GM12864 (cell line): ENCODE data around the gene SLC6A13.

Source experiments
- DNase-seq: peaks from one replicate; pipeline ENCODE4 v3.0.0-alpha.2; 2011; ENCODE audit warnings: low read depth
- H3K4me3 ChIP-seq: 2 replicates; pipeline ENCODE4 v1.5.1; 2011; ENCODE audit warnings: mild to moderate bottlenecking, low read depth, low read length, control low read depth
- TF ChIP-seq, protein P1 (sequence below): IDR thresholded peaks from 2 replicates; pipeline ENCODE4 v1.5.1; 2011; ENCODE audit warnings: low read depth, mild to moderate bottlenecking, moderate library complexity, low read length, control low read depth, inconsistent platforms; ENCODE audit errors: missing control alignments

SLC6A13 gene

DNA sequence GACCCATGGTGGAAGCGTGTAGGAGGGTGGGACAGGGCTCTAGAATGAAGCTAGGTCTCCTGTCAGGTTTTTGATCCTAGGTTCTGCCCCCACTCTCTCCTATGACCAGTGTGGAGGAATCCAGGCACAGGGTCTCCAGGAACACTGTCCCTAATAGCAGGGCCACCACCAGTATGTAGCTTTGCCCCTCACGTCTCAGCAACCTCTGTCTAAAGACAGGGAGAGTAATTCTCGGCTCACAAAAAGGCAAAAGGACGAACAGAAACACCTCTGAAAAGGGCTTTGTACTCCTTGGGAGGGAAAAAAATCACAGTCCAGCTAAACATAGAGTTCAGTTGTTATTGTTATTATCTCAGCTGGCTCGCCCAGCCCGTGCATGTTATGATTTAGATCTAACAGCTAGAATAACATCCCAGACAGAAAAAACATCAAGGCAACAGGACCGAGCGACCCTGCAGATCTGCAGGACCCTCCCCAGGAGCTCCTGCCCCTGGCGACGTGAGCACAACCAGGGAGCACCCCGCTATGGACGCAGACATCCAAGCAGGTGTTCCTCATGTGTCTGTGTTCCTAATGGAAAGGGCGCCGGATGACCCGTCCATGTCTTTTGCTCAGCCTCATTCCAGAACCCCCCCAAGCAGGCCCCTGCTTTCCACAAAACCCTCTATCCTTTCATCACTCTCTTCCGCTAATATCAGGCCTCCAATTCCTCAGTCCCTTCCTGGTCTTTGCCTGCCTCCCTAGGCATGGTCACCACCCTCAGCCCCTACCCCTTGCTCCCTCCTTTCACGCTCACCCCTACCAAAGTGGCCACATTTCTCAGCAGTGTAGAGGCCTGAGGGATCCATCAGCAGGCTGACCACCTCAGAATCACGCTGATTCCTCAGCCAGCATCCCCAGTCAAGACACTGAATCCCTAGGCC lies 34.5 kb downstream of the SLC6A13 start:
- DNase-seq, result no peak
- H3K4me3 ChIP-seq, result no peak overlapping the region
- TF ChIP-seq, protein P1, sequence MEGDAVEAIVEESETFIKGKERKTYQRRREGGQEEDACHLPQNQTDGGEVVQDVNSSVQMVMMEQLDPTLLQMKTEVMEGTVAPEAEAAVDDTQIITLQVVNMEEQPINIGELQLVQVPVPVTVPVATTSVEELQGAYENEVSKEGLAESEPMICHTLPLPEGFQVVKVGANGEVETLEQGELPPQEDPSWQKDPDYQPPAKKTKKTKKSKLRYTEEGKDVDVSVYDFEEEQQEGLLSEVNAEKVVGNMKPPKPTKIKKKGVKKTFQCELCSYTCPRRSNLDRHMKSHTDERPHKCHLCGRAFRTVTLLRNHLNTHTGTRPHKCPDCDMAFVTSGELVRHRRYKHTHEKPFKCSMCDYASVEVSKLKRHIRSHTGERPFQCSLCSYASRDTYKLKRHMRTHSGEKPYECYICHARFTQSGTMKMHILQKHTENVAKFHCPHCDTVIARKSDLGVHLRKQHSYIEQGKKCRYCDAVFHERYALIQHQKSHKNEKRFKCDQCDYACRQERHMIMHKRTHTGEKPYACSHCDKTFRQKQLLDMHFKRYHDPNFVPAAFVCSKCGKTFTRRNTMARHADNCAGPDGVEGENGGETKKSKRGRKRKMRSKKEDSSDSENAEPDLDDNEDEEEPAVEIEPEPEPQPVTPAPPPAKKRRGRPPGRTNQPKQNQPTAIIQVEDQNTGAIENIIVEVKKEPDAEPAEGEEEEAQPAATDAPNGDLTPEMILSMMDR, result no peak

DNA sequence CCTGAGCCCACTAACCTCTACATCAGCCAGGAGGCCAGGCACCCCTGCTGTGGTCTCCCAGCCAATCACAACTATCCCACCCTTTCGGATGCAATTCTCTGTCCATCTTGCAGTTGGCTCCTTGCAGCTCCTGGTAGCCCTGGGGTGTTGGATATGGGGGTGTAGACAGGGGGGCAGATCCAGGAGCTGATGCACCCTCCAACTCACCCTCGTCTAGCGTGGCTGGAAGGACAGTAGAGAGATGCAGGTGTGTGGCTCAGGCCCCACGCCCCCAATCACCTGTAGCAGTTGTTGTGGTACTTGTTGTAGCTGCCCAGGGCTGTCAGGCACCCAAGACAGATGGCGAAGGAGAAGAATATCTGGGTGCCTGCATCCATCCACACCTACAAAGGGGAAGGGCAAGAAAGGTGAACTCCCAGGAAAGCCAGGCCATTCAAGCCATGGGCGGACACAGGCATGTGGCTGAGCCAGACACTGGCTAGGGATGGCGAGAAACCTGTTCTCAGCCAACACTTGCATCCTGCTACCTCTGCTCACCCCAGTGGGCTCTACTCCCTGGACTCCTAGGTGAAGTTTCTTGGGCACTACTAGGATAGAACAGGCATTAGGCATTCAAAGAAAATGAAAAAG lies 35.2 kb downstream of the SLC6A13 start:
- no peak for DNase-seq
- no peak overlapping the region for H3K4me3 ChIP-seq
- TF ChIP-seq, protein P1, result no peak

DNA sequence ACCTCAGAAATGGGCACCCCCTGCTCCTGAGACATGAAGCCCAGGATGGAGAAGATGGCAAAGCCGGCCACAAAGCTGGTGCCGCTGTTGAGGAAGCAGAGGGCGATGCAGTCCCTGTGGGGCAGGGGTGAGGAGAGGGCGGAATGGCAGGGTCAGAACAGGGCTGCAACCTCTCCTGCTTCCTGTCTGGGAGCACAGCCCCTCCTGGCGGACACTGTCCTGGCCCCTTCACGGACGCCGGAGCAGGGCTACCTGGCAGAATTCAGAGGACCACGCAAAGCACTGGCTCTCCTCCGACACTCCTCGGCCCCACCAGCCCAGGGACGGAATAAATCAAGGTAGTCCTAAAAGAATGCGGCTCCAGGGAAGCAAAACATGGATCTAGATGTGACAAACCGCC lies 36.2 kb downstream of the SLC6A13 start:
- TF ChIP-seq, protein P1, result no peak
- no peak overlapping the region for H3K4me3 ChIP-seq
- DNase-seq, result no peak

DNA sequence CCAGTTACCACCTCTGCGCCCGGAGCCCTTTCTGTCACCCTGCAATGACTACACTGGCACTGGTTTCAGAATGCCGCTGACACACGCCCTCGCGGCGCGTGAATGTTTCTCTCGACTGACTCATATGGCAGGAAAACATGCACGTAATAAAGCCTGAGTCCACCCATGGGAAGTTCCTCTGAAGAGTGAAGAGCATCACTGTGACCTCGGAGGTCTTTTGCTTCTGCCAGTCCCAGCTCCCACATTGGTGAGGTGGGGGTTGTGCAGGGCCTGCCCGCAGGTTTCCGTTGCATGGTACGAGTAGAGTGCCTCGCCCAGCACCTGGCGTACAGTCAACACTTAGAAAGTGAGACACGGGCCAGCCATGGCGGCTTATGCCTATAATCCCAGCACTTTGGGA lies 37.6 kb downstream of the SLC6A13 start:
- DNase-seq, result no peak
- TF ChIP-seq, protein P1, result no peak
- H3K4me3 ChIP-seq, result no peak overlapping the region

DNA sequence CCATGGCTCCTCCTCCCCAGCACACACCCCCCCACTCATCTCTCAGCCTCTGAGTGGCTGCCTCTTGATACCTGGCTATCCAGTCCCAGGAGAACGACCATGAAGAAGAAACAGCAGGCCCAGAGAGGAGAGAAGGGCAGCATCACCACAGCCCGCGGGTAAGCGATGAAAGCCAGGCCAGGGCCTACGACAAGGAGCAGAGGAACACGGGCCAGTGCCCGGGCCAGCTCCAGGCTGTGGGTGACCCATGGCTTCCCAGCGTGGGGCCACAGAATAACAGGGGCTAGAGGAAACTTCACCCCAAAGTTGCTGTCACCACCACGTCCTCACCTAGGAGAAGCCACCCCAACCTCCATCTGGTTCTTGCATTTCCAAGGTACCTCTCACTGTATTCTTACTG lies 38.3 kb downstream of the SLC6A13 start:
- TF ChIP-seq, protein P1, result no peak
- no peak for DNase-seq
- H3K4me3 ChIP-seq, result no peak overlapping the region

DNA sequence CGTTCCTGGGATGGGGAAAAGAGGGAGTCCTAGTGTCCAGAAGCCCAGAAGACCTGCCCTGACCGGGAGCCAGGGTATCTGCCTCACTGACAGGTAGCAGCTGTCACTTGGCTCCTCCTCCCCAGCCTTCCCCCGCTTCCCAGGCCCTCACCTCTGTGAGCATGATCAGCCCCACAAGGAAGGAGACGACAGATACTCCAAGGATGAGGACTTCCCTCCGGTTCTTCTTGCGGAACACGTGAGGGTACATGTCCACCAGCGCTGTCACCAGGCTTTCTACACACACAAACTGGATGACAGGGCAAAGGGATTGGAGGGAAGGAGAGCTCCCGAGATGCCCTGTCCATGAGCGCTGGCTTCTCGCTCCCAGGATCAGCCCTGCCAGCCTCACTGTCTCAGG lies 38.8 kb downstream of the SLC6A13 start:
- no peak for DNase-seq
- no peak overlapping the region for H3K4me3 ChIP-seq
- TF ChIP-seq, protein P1, result no peak
